ENCODE measurements around the gene PDK1.
A peak's percentile ranks its signal among the peaks of the same experiment; 100 is the strongest.

Gene PDK1

DNA sequence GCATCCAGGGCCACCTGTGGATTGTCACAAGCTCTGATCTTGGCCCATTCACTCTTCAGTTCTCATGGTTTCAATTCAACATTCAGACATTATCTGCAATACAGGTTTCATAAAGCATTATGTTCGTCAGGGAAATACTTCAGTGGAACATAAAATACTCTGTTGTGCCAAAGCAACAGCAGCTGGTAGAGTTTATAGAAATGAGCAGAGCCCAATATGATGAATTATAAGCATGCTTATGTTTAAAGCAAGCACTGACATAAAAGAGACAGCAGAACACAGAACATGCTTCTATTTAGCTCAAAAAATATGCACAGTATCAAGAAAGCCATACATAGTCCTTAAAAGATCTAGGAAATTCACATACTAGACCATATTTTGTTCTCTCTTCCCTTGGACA, 71.3 kb downstream of the PDK1 start:
- FAIRE-seq (no peak), DNase-seq (ENCODE audit: insufficient read length, low spot score) (no peak)
- no peak for TF ChIP-seq POLR2A (IDR thresholded peaks at IDR 0.05; ENCODE audit: low read depth, low read length)

DNA sequence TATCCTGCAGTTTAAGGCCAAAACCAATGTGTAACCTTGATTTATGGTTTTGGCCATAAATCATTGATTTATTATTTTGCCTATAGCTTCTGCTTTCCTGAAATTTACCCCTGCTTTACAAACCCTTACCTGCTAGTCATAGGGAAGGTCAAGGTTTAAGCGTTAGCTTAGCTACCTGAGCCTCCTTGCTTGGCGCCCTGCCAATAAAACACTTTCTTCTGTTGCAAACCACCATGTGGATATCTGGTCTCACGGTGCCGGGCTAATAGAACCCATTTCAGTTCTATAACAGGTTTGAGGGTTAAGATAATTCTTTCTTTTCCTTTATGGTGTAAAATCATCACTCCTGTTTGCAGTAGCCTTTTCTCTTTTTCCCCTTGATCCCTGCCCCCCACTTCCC, 72.2 kb downstream of the PDK1 start:
- DNase-seq (ENCODE audit: insufficient read length, low spot score), result no peak
- TF ChIP-seq POLR2A (IDR thresholded peaks at IDR 0.05; ENCODE audit: low read depth, low read length), result no peak
- no peak for FAIRE-seq

- TF ChIP-seq POLR2A (IDR thresholded peaks at IDR 0.05; ENCODE audit: low read depth, low read length), result no peak
- no peak for FAIRE-seq
- no peak for DNase-seq (ENCODE audit: insufficient read length, low spot score)
Measured at GRCh38 chr2:172629586-172629985, 73.7 kb downstream of the PDK1 start.

DNA sequence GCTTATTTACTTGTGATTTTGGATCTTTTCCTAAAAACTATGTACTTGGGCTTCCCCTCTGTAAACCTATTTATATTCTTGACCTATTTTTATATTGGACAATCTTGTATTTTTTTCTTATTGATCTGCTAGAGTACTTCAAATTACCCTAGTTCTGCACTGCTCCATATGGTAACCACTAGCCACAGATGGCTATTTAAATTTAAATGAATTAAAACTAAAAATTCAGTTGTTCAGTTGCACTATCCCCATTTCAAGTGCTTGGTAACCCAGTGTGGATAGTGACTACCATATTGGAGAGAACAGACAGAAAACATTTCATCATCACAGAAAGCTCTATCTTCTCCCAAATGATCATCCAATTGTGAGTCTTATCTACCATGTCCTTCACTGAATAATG, 74.3 kb downstream of the PDK1 start:
- no peak for DNase-seq (ENCODE audit: insufficient read length, low spot score)
- TF ChIP-seq POLR2A (IDR thresholded peaks at IDR 0.05; ENCODE audit: low read depth, low read length), result no peak
- FAIRE-seq, result no peak

DNA sequence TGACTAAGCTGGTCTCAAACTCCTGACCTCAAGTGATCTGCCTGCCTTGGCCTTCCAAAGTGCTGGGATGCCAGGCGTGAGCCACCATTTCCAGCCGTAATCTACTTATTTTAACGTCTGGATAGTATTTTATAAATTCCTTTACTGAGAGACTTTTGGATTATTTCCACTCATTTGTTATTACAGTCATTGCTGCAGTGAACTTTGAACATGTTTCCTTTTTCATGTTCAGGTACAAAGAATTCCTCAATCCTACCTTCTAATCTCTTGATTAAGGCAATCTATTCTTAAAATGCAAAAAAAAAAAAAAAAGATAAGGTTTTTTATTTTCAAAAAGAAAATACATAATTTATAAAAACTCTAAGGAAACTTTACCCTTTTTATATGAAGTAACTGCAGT, 78.6 kb downstream of the PDK1 start:
- DNase-seq (ENCODE audit: insufficient read length, low spot score), result no peak
- TF ChIP-seq POLR2A (IDR thresholded peaks at IDR 0.05; ENCODE audit: low read depth, low read length), result no peak
- no peak for FAIRE-seq

GRCh38 chr2:172635548-172635947, 79.7 kb downstream of the PDK1 start:
- no peak for FAIRE-seq
- no peak for DNase-seq (ENCODE audit: insufficient read length, low spot score)
- no peak for TF ChIP-seq POLR2A (IDR thresholded peaks at IDR 0.05; ENCODE audit: low read depth, low read length)

DNA sequence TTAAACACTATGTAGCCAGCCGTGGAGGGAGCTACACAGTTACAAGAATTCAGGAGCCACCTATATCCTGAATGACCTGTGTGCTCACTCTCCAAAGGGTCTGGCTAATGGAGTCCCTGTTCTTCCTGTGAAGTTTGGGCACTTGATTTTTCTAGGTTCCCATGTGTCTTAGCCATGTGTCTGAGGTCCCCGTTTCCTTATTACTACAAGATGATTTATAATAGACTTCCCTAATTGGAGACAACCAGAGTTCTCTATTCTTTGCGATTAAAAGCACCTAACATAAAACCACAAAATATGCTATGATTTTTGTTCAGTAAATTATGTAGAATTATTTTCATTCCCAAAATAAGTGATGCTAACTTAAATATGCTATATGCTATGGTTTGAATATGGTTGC, 83.4 kb downstream of the PDK1 start:
- no peak for DNase-seq (ENCODE audit: insufficient read length, low spot score)
- no peak for TF ChIP-seq POLR2A (IDR thresholded peaks at IDR 0.05; ENCODE audit: low read depth, low read length)
- FAIRE-seq, result no peak

- DNase-seq (ENCODE audit: insufficient read length, low spot score), result peak; percentile 24
- no peak for TF ChIP-seq POLR2A (IDR thresholded peaks at IDR 0.05; ENCODE audit: low read depth, low read length)
- peak; percentile 99 for FAIRE-seq
Measured at GRCh38 chr2:172639823-172640222, 83.9 kb downstream of the PDK1 start.

DNA sequence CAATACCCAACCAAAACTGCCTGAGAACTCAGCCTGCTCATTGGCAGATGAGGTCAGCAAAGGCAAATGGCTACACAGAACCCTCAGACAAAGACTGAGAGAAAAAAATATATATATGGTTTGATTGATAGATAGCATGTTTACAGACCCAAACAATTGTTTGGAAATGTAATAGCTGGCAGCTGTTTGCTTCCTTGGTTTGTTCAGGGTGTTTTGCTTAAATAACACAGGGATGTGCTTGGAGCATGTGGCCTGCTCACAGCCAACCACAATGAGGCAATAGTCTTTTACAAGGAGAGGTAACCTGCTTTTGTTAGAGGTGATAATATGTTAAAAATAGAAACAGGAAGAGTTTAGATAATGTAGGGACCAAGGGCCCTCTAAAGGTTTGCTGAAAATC, 84.5 kb downstream of the PDK1 start:
- no peak for TF ChIP-seq POLR2A (IDR thresholded peaks at IDR 0.05; ENCODE audit: low read depth, low read length)
- no peak for DNase-seq (ENCODE audit: insufficient read length, low spot score)
- FAIRE-seq, result no peak

- no peak for TF ChIP-seq POLR2A (IDR thresholded peaks at IDR 0.05; ENCODE audit: low read depth, low read length)
- FAIRE-seq (no peak), DNase-seq (ENCODE audit: insufficient read length, low spot score) (no peak)
Measured at GRCh38 chr2:172642301-172643020, 86.6 kb downstream of the PDK1 start.

- DNase-seq (ENCODE audit: insufficient read length, low spot score), result no peak
- TF ChIP-seq POLR2A (IDR thresholded peaks at IDR 0.05; ENCODE audit: low read depth, low read length), result no peak
- no peak for FAIRE-seq
Measured at GRCh38 chr2:172643142-172643541, 87.3 kb downstream of the PDK1 start.

GRCh38 chr2:172647439-172647838, 91.5 kb downstream of the PDK1 start:
- FAIRE-seq, result no peak
- DNase-seq (ENCODE audit: insufficient read length, low spot score), result no peak
- TF ChIP-seq POLR2A (IDR thresholded peaks at IDR 0.05; ENCODE audit: low read depth, low read length), result no peak

- DNase-seq (ENCODE audit: insufficient read length, low spot score) (peak; percentile 23), FAIRE-seq (peak; percentile 68)
- TF ChIP-seq POLR2A (IDR thresholded peaks at IDR 0.05; ENCODE audit: low read depth, low read length), result no peak
Measured at GRCh38 chr2:172655091-172655837, 99.4 kb downstream of the PDK1 start.

- no peak for TF ChIP-seq POLR2A (IDR thresholded peaks at IDR 0.05; ENCODE audit: low read depth, low read length)
- no peak for DNase-seq (ENCODE audit: insufficient read length, low spot score)
- no peak for FAIRE-seq
Measured at GRCh38 chr2:172655838-172656573, 100.1 kb downstream of the PDK1 start.
